Astrocyte (in vitro differentiated cells and primary cell): Measurements from ENCODE around the gene METTL26.

Experiments
- CTCF ChIP-seq: IDR thresholded peaks from 2 replicates; pipeline ENCODE4 v1.5.1; 2011; ENCODE audit warnings: low read depth, mild to moderate bottlenecking, inconsistent platforms, low read length, moderate library complexity; ENCODE audit not compliant: insufficient read depth
- EZH2 ChIP-seq: IDR thresholded peaks from 2 replicates; pipeline ENCODE4 v1.6.1; 2012; ENCODE audit warnings: mild to moderate bottlenecking, low read length, inconsistent platforms; ENCODE audit not compliant: insufficient read depth

DNA sequence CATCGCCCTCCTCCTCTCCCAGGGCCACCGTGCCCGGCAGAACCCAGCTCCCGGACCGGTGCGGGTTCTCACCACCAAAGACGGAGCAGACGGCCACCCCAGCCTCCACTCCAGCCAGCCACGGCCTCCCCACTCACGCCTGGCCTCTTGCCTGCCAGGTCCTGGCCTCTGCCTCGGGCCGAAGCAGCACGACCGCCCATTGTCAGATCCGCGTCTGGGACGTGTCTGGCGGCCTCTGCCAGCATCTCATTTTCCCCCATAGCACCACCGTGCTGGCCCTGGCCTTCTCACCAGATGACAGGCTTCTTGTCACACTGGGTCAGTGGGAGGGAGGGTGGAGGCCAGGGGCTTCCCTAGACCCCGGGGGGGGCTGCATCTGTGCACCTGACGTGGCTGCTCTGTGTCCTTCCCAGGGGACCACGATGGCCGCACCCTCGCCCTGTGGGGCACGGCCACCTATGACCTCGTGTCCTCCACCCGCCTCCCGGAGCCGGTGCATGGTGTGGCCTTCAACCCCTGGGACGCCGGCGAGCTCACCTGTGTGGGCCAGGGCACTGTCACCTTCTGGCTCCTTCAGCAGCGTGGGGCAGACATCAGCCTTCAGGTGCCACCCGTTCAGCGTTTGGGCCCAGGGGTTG lies 25.2 kb upstream of the METTL26 start:
- no peak for TF ChIP-seq CTCF
- no peak for TF ChIP-seq EZH2
